ENCODE results near the gene CC2D2B.
"Not testable (repeated sequence)": the region's sequence is repeated elsewhere in the genome, so short reads cannot be mapped to it uniquely, and the experiment has no call there.

Gene CC2D2B

DNA sequence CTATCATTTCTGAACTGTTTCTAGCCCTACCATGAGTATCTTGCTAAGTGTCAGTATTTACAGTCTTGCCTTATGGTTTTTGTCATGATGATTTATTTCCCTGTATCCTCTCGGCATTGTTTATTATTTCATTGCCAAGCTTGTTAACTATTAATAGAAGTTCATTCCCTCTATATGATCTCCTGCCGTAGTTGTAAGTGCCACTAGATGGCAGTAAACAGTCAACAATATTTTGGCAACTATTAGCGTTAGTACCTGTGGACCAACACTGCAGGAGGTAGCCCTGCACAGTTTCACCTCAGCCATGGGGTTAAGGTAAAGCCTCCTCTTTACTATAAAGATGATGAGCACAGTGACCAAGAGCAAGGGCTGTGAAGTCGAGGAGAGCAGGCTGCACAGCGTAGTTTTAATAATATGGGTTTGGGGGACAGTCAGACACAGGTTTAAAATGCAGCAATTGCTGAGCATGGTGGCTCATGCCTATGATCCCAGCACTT is 109.5 kb downstream of the CC2D2B start:
- DNase-seq (ENCODE audit: low spot score) = peak; percentile 65

DNA sequence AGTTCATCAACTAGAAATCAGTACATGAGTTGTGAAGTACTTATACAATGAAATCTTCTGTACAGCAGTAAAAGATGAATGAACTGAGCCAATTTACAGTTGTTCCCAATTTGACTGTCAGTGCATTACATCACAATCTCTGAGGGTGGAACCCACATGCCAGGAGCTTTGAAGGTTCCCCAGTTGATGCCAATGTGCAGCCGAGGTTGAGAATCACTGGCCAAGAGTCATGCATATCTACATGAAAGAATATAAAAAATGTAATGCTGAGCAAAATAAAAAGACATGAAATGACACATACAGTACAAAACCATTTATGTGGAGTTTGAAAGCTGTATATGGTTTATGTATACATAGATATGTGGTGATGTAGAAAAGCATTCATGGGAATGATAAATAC is 113.6 kb downstream of the CC2D2B start:
- no peak for DNase-seq (ENCODE audit: low spot score)

DNA sequence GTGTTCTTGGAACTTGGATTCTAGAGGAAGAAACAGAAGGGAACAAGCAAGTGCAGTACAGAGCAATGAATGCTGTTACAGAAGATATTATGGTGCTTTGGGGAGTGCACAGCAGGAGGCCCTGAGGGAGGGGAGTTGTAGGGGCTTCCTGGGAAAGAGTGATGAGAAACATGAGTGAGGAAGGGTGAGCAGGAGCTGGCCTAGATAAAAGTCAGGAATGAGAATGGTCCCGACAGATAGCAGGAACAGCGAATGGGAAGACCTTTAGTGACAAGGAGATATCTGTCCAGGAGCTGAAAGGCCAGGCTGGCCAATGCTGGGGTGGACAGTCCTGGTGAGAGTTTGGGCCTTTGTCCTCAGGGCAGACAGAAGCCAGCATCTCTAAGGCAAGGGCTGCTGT is 115.0 kb downstream of the CC2D2B start:
- DNase-seq (ENCODE audit: low spot score) = no peak

DNA sequence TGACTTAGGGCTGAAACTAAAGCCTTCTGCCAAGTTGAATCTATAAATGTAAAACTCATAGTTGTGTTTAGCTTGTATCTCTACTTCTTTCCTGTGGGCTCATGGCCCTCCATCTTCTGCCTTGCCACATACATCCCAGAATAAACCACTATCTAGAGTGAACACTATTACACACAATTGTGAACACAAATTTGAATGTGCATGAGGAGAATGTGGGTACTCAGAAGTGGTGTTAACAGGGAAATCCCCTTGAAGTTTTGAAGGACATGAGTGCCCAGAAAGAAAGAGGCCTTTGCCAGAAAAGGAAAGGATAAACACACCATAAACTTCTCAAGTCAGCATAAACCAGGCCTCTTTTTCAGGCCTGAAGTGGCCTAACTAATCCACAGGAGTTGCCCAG is 115.4 kb downstream of the CC2D2B start:
- no peak for DNase-seq (ENCODE audit: low spot score)

DNA sequence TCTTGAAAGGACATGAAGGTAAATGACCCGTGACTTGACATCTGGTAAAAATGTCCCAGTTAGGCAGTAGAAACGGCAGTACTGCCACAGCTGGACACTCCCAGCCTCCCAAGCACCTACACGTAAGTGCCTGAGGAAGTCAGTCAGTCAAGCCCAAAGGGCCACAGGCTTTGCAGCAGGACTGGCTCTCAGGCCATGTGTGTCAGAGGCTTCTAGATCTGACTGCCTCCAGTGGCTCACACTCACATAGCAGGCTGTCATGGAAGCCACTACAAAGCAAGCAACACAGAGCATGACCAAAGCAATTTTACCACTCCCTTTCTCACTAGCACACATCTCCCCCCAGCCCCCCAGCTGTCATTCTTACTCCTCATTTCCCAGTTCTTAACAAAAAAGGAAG is 117.8 kb downstream of the CC2D2B start:
- peak; percentile 8 for DNase-seq (ENCODE audit: low spot score)

DNA sequence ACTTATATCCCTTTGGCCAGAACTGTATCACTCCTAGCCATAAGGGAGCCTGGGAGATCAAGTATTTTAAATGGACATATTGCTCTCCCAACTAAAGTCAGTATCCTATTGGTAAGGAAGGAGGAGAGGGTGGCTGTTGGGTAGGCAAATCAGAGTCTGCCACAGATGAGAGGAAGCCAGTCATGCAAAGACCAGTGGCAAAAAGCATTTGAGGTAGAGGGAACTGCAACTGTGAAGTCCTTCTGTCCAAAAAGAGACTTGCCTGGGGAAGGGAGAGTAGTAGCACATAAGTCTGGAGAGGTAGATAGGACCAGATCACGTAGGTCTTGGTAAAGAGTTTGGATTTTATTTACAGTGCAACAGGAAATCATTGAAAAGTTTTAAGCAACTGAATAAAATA is 126.8 kb downstream of the CC2D2B start:
- no peak for DNase-seq (ENCODE audit: low spot score)

DNA sequence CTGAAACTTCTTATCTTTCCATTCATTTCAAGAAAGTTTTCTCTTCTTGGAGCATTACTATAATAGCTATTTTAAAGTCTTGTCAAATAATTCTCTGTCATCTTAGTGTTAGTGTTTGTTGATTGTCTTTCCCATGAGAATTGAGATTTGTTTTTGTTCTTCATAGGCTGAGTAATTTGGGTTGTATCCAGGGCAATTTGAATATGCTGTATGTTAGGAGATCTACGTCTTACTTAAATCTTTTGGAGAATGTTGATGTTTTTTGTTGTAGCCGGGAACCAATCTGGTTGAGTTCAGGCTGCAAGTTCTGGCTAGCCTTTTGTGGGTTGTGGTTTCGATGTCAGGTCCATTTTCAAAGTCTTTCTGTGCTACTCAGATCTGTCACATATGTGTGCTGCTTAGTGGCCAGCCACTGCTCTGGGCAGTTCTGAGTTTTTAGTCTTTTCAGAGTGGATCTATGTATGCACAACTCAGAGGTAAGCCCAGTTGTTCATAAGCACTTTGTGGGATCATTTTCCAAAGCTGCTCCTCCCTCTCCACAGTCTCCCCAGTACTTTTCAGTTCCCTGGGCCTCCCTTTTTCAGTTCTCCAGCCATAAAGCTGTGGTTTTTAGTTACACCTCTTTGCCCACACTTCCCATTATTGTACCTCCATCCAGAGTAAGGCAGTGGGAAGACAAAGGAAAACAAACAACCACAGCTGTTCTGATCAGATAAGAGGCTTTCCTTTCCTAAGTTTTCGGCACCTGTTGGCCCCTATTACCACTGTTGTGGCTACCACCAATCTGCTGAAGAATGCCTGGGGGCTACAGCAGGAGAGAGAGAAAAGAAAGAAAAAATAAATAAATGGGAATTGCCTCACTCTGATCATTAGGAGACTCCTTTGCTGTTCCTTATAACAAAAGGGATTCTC is 131.0 kb downstream of the CC2D2B start:
- DNase-seq (ENCODE audit: low spot score) = no peak

DNA sequence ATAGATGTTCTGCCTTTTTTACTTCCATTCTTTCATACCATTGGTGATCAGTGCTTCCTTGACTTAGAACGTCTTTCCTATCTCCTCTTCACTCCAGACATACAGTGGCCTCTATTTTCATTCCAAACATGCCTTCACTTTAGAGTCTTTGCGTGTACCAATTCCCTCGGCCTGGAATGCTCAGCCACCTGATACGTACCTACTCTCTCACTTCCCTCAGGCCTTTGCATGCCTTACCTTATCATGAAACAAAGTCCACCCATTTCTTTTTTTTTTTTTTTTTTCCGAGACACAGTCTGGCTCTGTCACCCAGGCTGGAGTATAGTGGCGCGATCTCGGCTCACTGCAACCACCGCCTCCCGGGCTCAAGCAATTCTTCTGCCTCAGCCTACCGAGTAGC is 133.4 kb downstream of the CC2D2B start:
- DNase-seq (ENCODE audit: low spot score) = no peak

DNA sequence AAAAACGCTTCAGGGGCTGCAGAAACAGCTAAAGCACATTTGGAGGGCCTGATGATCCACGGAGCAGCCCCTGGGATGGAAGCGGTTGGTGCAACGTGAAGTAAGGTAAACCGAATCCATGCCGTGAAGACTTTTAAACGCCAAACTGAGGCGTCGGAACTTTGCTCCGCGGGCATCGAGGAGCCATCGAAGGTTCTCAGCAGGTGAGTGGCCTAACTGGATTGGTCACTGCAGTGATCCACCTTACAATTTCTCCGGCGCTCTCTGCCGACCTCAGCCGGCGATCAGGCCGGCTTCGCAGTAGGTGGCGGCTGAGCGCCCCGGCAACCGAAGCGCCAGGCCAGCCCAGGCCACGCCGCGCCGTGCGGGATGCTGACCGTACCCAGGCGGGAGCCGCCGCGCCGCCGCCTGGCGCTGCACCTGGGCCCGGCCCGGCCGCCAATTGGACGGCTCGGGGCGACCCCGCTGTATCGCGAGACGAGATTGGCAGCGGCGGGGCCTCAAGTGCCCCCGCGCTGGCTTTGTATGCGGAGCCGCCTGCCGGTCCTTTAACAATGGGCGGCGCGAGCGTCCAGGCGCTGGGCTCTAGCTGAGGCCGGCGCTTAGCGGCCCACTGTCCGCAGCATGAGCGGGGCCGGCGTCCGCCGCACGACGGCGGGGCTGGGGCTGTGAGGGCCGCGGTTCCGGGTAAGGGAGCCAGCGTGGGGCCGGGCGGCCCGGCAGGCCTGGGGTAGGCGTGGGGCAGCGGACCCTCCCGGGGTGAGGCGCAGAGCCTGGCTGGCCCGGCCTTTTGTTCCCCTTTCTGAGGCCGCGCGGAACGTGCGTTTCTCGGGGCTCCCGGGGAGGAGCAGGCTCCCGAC is 135.5 kb downstream of the CC2D2B start, which contains the start of gene CCNJ:
Gene CCNJ (plus strand): TSS at position 551 of the 860 bp plus-strand sequence. CDS start 811 bp downstream, outside the sequence.
- peak; percentile 99 for DNase-seq (ENCODE audit: low spot score)

DNA sequence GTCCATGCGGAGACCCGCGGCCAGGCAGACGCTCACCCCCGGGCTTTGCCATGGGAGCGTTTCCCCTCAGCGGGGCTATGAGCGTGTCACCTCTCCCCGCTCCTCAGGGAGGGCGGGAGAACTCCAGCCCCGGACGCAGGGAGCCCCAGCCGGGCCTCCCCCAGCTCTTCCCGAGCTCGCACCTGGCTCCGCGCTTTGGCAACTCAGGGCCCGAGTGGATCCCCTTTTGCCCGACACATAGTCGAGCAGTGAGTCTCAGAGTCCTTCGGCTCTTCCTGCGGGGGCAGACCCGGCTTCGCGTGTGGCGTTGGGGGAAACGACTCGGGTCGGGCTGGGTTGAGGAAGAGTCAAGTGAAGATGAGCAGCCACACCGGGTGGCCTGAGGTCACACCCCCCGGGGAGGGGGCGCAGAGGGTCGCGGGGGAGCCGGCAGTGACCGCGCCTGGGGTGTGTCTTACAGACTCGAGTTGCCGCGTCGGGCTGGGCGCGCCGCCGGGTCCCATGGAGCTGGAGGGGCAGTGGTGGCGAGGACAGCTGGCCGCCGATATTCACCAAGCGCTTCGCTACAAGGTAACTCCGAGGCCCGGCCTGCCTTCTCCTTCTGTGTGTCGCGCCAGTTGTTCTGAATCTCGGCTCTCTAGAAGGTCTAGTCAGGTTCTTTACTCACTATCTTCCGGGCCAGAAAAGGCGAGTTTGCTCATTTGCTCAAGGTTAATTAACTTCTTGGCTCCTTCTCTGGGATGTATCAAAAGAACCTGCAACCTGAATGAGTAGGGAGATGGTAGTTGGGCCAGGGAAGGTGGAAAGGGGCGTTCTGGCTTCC is 136.3 kb downstream of the CC2D2B start:
- peak; percentile 73 for DNase-seq (ENCODE audit: low spot score)

DNA sequence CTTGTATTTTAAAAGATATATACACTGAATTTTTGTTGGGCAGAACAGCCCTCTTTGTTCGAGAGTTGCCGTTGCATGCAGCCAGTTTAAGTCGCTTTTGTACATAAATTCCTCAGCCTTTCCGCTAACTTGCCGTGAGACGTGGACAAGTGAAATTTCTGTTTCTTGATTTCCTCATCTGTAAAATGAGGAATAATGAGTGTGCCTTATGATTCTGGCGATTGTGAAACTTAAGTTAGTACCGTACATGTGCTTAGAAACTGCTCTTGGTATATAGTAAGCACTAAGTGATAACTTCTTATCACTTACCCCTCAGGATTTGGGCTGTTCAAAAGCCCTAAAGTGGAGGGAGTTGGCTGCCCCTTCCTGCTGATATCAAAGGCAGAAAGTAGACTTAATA is 137.0 kb downstream of the CC2D2B start:
- peak; percentile 22 for DNase-seq (ENCODE audit: low spot score)

DNA sequence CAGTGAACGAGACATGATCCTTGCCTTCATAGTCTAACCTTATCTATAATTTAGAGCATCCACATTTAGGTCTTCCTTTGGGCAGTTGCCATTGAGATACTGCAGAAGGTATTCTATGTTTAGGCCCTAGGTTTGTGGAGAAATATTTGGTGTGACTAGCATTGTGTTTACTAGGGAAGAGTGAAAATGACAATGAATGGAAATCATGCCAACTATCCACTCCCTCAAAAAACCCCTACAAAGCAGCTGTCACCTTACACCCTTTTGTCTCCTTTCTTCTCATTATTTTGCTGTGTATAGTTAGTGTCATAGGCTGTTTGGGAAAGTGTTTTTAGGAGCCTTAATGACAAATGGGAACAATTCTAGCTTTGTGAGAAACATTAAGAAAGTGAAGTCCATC is 138.8 kb downstream of the CC2D2B start:
- DNase-seq (ENCODE audit: low spot score) = no peak

DNA sequence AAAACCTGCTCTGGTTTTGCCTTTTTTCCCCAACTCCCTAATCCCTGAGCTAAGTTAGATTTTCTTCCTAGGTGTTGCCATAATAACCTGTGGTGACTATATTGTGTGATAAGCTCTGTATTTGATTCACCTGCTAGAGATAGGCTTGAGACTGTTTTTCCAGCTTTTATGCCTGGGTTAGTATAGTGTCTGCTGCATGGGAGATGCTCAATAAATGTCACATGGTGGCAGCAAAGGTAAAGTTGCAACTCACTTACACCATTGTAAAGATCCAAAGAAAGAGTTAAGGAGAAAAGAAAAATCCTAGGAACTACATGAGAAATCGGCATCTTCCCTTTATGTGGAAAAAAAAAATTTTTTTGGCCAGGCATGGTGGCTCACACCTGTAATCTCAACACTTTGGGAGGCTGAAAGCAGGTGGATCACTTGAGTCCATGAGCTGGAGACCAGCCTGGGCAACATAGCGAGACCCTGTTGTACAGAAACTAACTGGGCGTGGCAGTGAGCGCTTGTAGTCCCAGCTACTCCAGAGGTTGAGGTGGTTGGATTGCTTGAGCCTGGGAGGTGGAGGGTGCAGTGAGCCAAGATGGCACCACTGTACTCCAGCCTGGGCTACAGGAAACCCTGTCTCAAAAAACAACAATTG is 139.4 kb downstream of the CC2D2B start:
- DNase-seq (ENCODE audit: low spot score) = no peak

DNA sequence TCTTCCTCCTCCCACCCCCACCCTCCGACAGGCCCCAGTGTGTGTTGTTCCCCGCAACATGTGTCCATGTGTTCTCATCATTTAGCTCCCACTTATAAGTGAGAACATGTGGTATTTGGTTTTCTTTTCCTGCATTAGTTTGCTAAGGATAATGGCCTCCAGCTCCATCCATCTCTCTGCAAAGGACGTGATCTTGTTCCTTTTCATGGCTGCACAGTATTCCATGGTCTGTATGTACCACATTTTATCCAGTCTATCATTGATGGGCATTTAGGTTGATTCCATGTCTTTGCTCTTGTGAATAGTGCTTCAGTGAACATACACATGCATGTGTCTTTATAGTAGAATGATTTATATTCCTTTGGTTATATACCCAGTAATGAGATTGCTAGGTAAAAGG is 140.2 kb downstream of the CC2D2B start:
- not testable (repeated sequence) for DNase-seq (ENCODE audit: low spot score)

DNA sequence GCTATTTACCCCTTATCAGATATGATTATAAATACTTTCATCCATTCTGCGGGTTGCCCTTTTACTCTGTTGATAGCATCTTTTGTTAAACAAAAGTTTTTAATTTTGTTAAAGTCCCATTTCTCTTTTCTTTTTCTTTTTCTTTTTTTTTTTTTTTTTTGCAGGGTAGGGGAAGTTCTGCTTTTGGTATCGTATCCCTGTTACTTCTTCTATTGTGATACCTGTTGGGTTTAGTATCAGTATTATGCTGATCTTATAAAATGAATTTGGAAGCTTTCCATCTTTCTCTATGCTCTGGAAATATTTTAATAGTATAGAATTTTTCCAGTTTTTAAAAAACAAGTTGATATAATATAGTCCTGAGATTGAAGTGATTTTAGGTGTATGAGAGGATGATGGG is 141.6 kb downstream of the CC2D2B start:
- DNase-seq (ENCODE audit: low spot score) = no peak

DNA sequence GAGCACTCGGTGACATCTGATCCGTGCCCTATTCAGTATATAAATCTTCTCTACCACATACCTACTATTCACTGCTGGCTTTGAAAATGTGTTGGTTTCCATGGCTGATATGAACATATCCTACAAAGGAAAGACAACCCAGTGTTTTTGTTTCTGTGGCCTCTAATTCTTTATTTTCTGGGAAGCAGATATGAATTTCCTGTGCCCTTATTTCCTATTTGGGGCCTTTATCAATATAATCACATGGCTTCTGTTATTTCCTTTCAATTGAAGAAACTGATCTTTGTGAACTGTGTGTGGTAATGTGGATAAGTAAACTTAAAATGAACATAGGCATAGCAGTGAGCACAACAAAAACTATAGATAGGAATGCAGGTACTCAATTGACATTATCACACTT is 146.2 kb downstream of the CC2D2B start:
- DNase-seq (ENCODE audit: low spot score) = no peak

DNA sequence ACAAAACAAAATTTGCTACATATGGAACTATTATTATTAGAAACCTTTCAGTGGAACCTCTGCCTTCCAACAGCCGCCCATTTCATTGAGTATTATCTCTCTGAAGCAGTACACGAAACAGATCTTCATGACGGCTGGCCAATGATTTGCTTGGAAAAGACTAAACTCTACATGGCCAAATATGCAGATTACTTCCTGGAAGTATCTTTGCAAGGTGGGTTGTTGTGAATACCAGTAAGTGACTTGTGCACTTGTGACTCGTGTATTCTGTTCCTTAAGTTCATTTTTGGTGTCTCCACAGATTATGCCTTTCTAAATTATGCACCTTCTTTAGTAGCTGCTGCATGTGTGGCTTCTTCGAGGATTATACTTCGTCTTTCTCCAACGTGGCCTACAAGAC is 149.0 kb downstream of the CC2D2B start:
- DNase-seq (ENCODE audit: low spot score) = no peak

DNA sequence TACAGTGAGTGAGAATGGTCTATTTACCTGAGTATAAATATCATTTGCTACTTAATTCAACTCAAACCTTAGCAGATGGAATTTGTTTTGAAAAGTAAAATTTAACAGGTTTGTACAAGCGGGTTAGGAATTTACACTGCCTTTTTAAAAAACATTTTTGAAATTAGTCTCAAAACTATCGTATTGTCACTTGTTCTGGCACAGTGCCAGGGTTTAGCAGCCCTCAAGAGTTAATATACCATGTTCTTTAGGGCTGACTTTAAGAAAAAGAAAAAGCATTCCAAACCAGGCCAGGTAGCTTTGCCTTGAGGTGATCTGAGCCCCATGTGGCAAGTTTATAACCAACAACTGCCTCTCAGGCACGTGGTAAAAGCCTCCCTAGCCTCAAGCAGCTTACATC is 153.5 kb downstream of the CC2D2B start:
- no peak for DNase-seq (ENCODE audit: low spot score)

DNA sequence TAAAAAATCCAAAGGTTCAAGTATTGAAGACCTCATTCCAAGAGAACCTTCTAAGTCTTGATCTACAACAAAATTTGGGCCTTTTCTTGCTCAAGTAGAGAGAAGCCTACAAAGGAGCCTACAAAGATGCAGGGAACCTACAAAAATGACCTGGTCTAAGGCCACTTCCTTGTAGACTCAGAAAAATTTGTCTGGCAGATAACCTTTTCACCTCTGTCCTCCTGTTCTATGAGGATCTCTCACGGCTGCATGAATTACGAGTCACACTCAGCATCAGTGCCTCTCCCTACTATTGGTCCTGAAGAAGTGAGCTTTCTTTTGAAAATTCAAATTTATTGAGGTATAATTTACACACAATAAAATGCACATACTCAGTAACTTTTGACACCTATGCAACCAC is 164.9 kb downstream of the CC2D2B start:
- DNase-seq (ENCODE audit: low spot score) = no peak

DNA sequence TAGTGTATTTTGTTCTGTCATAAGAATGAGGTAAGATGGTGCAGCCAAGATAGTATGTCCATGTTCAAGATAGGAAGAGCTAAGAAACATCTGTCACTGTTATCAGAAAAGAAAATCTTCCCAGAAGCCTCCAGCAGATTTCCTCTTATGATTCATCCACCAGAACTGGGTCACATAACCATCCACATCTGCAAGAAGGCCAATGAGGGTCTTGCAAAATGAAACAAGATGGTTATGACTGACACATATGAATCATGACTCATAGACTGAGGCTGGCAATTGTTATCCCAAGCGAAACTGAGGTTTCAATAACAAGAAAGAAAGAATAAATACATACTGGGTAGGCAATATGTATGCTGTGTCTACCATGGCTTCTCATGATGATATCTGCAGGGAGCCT is 165.9 kb downstream of the CC2D2B start:
- peak; percentile 11 for DNase-seq (ENCODE audit: low spot score)

DNA sequence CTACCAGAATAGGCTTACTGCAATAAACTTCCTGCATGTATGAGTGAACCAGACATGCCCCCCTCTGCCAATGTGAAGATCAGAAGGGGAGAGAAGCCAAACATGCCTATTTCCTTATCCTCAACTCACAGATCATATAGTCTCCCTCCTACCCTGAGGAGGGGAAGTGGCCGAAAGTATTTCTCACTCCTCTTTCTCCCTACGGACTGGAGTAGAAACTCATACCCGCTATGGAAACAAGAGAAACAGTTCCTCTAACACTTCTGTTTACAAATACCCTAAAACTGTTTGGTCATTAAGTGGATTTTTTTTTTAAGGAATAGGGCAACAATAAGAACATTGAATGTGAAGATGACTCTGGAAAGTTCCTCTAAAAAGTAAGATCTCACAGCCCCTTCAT is 167.0 kb downstream of the CC2D2B start:
- DNase-seq (ENCODE audit: low spot score) = no peak

Data from GM03348 (cell line).